Measurements from ENCODE around the gene DGLUCY.
"Not testable (repeated sequence)": the region's sequence is repeated elsewhere in the genome, so short reads cannot be mapped to it uniquely, and the experiment has no call there.

Gene DGLUCY

DNA sequence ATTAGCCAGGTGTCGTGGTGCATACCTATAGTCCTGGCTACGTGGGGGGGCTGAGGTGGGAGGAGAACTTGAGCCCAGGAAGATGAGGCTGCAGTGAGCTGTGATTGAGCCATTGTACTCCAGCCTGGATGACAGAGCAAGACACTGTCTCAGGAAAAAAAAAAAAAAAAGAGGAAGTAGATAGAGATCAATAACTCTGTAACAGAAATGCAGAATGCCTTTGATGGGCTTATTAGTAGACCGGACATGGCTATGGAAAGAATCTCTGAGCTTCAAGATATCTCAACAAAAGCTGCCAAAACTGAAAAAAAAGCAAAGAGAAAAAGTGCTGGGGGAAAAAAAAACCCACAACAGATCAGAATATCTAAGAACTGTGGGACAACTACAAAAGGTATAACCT is 93.1 kb downstream of the DGLUCY start:
- no peak for DNase-seq (ENCODE audit: low read depth in 2 of 2)

- no peak for DNase-seq (ENCODE audit: low read depth in 2 of 2)
Observed at GRCh38 chr14:91211017-91211416, 97.1 kb downstream of the DGLUCY start.

DNA sequence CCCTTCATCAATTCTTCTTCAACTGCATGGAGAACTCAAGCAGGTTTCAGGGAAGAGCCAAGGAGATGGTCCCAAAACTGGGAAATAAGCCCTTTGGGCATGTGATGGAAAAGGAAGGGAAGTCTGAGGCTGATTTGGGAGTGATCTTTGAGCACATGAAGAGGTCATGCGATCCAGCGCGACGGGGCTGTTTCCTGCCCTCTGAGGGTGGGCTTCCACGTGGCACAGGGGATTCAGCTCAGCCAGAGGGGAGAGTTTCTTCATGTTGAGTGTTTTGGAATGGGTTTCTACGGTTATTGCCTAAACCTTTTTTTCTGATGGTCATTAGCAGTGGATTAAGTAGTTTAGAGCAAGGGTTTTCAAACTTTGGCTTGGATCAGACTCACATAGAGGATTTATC is 100.4 kb downstream of the DGLUCY start:
- DNase-seq (ENCODE audit: low read depth in 2 of 2), result no peak

DNA sequence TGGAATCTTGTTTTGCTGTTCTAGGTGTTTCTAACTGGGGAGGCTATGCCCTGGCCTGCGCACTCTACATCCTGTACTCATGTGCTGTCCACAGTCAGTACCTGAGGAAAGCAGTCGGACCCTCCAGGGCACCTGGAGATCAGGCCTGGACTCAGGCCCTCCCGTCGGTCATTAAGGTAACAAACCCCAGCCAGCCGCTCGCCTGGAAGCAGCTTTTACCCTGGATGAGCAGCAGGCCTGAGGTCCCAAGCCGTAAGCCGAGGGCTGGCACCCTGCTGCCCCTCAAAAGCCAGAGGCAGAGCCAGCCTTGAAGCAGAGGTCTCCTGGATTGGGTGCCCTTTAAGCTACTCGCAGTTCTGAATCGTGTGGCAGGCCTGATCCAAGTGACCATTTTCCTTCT is 101.5 kb downstream of the DGLUCY start:
- no peak for DNase-seq (ENCODE audit: low read depth in 2 of 2)

DNA sequence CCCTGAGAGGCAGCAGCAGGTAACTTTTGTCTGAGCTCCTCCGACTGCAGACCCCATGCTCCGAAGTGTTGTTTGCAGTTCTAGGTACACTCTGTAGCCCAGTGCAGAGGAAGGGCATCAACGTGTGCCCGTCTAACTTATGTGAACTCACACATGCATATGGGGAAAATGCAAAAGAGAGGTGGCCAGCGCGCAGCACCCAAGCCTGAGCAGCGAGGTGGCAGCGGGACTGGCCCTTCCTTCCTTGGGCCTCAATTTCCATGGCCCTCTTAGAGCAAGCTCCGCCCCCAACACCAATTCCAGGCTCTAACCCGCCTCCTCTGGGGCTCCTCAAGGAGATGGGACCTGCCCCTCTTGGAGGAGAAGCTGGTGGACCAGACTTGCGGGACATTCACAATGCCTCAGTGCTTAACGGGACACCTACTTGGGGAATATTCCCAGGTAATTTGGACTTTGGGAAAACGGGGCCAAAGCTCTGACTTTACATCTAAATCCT is 102.9 kb downstream of the DGLUCY start:
- no peak for DNase-seq (ENCODE audit: low read depth in 2 of 2)

DNA sequence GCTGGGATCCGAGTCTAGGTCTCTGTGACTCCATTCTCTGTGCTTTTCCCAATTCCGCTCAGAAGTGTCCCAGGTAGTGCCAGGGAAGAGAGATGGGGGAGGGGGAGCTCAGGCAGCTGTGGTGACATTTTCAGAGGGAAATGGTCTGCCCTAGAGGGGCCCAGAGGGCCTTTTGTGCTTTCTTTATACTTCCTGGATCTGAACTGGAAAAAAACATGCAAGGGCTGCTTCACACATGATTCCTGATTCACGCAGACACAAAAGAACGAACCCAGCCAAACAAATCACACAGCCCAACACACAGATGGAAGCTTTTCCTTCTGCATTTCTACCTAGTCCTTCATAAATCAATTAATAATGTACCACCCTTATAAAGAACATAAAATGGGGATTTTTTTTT is 104.1 kb downstream of the DGLUCY start:
- DNase-seq (ENCODE audit: low read depth in 2 of 2), result no peak

- no peak for DNase-seq (ENCODE audit: low read depth in 2 of 2)
Observed at GRCh38 chr14:91219517-91220389, 105.9 kb downstream of the DGLUCY start.

DNA sequence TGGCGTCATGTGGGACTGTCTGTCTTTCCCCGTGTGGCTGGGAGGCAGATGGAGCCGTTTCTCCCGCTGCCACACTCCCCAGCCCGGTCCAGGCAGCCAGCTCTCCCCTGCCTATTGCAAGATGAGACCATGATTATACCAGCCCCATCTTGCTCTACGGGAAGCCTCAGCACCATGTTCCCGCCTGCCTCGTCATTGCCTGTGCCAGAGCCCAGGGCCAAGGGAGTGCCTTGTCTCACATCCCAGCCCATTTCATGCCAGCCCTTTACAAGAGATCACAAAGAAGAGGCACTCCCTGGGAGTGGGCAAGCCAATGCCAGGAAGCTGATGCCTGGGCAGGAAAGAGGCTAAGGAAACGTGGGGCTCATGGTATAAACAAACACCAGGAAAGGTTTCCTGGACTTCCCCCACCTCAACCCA is 106.7 kb downstream of the DGLUCY start:
- DNase-seq (ENCODE audit: low read depth in 2 of 2), result no peak

- no peak for DNase-seq (ENCODE audit: low read depth in 2 of 2)
Observed at GRCh38 chr14:91221270-91221669, 107.4 kb downstream of the DGLUCY start.

DNA sequence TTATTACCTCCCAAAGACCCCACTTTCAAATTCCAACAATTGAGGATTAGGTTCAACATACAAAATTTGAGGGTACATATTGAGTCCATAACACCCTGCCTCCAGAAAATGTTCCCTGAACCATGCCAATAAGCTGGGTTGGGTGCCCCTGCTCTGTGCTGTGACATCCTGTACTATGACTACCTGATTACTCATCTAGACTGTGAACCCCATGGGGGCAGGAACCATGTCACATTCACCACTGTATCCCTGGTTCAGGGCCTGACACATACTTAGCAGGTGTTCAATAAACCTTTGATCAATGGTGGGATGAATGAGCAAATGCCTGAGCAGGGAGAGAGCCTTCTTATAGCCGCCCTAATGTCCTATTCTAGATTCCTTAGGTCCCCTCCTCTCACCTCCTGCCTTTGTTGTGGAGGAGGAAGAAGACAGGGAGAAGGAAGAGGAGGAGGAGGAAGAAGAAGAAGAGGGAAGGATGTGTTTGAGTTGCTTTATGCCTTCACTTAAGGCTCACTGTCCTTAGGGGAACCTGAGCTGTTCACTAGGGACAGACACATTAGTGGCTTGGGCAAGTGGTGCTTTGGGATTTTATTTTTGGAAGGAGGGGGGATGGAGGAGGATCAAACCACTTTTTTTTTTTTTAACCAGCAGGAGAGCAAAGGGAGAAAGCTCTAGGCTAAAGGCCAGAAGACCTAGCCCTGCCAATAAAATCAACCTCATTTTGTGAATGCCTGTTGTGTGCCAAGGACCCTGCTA is 109.3 kb downstream of the DGLUCY start:
- DNase-seq (ENCODE audit: low read depth in 2 of 2), result no peak

DNA sequence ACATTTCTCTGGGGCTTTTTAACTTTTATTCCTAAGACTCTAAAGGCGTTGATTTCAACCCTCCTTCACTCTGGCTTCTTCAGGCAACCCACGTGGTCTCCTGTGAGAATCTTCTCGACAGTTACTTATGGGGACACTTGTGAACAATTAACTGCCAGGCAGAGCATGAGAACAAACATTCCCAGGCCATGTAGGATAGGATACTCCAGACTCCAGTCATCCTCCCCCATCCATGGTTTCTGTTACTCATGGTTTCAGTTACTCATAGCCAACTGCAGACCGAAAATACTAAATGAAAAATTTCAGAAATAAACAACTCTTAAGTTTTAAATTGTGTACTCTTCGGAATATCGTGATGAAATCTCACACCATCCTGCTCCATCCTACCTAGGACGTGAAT is 111.2 kb downstream of the DGLUCY start:
- DNase-seq (ENCODE audit: low read depth in 2 of 2), result no peak

DNA sequence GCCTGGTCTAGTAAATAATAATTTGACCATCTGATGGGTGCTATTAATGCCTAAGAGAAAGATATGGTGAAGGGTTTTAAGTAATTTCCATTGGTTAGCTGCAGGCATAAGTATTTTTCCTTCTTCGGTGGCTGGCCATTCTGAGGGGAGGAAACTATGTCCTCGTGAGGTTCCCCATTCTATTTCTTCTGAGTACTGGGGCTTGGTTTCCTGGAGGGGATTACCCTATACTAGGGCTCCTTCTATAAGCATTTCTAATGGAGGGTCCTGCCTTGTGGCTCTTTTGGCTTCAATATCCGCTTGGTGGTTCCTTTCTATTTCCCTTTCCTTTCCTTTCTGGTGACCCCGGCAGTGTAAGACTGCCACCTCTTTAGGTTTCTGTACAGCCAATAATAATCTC is 112.5 kb downstream of the DGLUCY start:
- not testable (repeated sequence) for DNase-seq (ENCODE audit: low read depth in 2 of 2)

DNA sequence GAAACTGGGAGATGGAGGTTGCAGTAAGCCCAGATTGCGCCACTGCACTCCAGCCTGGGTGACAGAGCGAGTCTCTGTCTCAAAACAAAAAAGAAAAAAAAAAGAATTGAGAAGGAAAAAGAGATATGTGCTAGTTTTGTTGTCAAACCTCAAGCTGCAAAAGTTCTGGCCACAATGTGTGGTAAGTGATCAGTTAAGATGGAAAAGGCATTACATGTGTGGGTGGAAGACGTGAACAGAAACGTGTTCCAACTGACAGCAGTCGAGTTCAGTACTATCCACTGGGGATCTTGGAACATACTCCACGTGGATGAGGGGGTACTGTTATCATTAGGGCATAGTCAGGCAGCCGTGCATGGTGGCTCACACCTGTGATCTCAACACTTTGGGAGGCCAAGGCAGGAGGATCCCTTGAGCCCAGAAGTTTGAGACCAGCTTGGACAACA is 113.3 kb downstream of the DGLUCY start:
- no peak for DNase-seq (ENCODE audit: low read depth in 2 of 2)

DNA sequence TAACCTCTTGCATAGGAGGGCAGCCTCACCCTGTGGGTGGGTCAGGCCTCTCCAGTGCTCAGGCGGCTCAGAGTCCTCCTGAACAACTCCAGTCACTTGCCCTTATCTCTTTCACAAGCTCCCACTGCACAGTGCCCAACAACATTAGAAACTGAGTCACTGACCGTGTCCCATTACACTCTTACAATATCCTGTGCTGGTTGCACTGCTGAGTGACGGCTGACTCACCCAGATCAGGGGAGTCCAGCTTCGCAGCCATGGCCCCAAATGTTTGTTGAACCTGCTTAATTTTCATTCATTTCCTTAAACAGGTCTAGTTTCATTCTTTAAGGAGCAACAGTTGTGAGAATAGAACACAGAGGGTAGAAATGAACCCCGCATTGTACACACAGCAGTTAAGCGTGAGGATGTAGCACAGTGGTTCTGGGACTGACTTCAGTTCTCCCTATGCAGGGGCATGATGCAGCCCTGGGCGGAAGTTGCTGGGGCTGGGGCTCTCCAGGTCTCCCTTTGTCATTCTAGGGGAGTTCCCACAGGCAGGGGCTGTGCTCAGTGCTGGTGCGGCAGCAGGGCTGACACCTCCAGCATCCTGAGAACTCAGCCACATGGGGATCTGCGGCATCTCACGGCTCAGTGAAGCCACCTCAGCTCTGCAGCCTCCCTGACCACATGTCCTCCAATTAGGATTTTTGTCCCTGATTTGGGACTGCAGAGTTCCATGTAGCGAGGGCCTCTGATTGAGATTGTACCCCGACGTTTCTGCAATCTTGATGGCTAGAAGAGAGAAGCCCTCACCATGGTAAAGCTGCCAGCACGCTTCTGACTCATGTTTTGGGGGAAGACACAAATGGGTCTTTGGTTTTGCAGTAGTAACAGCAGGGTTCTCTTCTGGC is 114.5 kb downstream of the DGLUCY start:
- peak; percentile 77 to 80 for DNase-seq (ENCODE audit: low read depth in 2 of 2)

DNA sequence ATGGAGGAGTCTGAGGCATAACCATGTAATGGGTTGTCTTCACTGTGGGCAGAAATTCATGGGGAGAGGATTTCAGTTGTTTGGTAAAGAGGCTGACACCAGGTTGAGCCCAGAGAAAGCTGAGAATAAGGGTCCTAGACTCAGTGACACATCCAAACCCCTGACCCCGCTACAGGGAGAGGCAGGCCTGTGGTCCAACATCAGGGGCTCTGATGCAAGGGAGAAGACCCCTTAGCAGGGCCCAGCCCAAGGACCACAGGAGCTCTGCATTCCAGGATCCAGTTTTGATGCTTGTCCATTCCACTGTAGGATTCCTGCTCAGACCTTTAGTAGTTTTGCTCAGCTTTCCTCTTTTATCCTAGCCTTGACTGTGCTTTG is 115.1 kb downstream of the DGLUCY start:
- DNase-seq (ENCODE audit: low read depth in 2 of 2), result no peak

DNA sequence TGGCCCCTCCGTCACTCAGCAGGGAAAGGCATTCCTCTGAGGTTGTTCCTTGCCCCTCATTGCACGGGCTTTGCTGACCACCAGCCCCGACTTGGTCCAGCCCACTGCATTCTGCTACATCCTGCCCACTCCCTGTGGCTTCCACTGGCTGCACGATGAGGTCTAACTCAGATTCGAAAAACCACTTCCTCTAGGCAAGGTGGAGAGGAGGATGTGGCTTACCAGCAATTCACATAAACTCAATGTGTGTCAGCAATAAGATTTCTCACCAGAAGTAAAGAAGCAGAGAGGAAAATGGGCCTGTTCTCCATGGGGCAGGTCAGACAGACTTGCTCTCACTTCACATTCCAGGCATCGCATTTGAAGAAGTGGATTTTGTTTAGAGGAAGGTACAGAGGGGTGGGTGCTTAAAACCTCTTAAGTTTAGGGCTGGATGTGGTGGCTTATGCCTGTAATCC is 115.9 kb downstream of the DGLUCY start:
- DNase-seq (ENCODE audit: low read depth in 2 of 2), result no peak

DNA sequence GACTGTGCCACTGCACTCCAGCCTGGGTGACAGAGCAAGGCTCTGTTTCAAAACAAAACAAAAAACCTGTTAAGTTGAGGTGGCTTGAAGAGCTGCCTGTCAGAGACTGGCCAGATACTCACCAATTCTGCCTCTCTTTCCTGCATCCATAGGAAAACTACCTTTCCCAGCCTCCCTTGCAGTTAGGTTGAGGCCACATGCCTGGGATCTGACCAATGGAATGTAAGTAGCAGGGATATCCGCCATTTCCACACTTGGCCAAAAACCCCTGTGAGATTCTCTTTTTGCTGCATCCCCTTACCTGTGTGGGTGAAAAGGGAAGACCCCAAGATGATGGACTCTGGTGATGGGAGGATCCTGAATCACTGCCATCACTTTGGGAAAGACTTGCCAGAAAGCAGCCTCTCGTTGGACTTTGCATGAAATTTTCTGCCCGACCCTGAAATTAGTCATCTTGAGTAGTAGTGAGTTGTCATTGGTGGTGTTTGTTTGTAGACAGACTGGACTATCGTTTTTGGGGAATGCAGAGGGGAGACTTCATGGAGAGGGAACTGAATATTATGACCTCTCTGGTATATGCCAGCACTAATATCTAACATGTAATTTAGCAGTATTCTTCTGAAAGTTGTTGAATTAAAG is 116.6 kb downstream of the DGLUCY start:
- DNase-seq (ENCODE audit: low read depth in 2 of 2), result no peak

GRCh38 chr14:91231446-91231845 is 117.6 kb downstream of the DGLUCY start:
- no peak for DNase-seq (ENCODE audit: low read depth in 2 of 2)

- no peak for DNase-seq (ENCODE audit: low read depth in 2 of 2)
Observed at GRCh38 chr14:91232052-91232451, 118.2 kb downstream of the DGLUCY start.

- DNase-seq (ENCODE audit: low read depth in 2 of 2), result no peak
Observed at GRCh38 chr14:91232603-91233002, 118.7 kb downstream of the DGLUCY start.
